NB4 (cell line): ENCODE measurements around the gene TIGD7.

Experiments
- CTCF ChIP-seq: IDR thresholded peaks from one replicate; pipeline ENCODE4 v1.5.1; 2012; ENCODE audit warnings: low read depth, low read length
- MYC ChIP-seq: IDR thresholded peaks from 2 replicates; pipeline ENCODE4 v1.6.1; 2011; ENCODE audit warnings: low read depth, low read length
- POLR2A ChIP-seq: IDR thresholded peaks from 2 replicates; pipeline ENCODE4 v1.6.1; 2011; ENCODE audit warnings: mild to moderate bottlenecking; ENCODE audit not compliant: insufficient read length; ENCODE audit errors: extremely low read depth

- no peak for TF ChIP-seq CTCF
- TF ChIP-seq POLR2A: no peak
- TF ChIP-seq MYC: no peak
Observed at GRCh38 chr16:3281222-3281820, 23.9 kb downstream of the TIGD7 start.
